Measurements from ENCODE around the gene RUNX2. TPM values are rescaled to one million over a fixed set of nuclear protein-coding genes. Genes with fewer than 3 reads are reported as not detected.

The RUNX2 gene
- total and polyA plus RNA-seq, 9 of the 15 experiments (the other 6 are each of a cell fraction or from before 2014, with no cell fraction given), result 0.29 to 1.00 (median 0.43) TPM

GRCh38 chr6:45685076-45685475 lies 356.9 kb downstream of the RUNX2 start:
- no peak overlapping the region for H3K4me3 ChIP-seq
- no peaks in the 10 kb centered on the region for H3K4me1 ChIP-seq (replicated peaks in 1 of 2; ENCODE audit: control insufficient read depth in 2 of 2, insufficient read depth in 2 of 2, low read length in 2 of 2)
- no peak overlapping the region for H3K4me2 ChIP-seq (ENCODE audit: insufficient read depth, low read length)
- no peak for DNase-seq (ENCODE audit: extremely low read depth in 1 of 4, low spot score in 3 of 4)
- TF ChIP-seq ZNF354B (CRISPR knock-in tag; IDR thresholded peaks at IDR 0.05) (no peak), NFYB (IDR thresholded peaks at IDR 0.05; ENCODE audit: extremely low read depth, insufficient read length) (no peak), FOXK1 (CRISPR knock-in tag; IDR thresholded peaks at IDR 0.05; ENCODE audit: borderline replicate concordance) (no peak), ATF1 (CRISPR knock-in tag; IDR thresholded peaks at IDR 0.05) (no peak), ATF1 (tag; IDR thresholded peaks at IDR 0.05) (no peak), RNF2 (IDR thresholded peaks at IDR 0.05) (no peak), SLC30A9 (CRISPR knock-in tag; IDR thresholded peaks at IDR 0.05) (no peak), MTA1 (IDR thresholded peaks at IDR 0.05; ENCODE audit: borderline replicate concordance) (no peak), NCOR1 (IDR thresholded peaks at IDR 0.05) (no peak), ZNF764 (CRISPR knock-in tag; IDR thresholded peaks at IDR 0.05; ENCODE audit: low read depth) (no peak), MBD1 (CRISPR knock-in tag; IDR thresholded peaks at IDR 0.05) (no peak), BRF1 (IDR thresholded peaks at IDR 0.05; ENCODE audit: borderline replicate concordance, extremely low read depth, insufficient read length) (no peak)
- TF ChIP-seq, protein P1, sequence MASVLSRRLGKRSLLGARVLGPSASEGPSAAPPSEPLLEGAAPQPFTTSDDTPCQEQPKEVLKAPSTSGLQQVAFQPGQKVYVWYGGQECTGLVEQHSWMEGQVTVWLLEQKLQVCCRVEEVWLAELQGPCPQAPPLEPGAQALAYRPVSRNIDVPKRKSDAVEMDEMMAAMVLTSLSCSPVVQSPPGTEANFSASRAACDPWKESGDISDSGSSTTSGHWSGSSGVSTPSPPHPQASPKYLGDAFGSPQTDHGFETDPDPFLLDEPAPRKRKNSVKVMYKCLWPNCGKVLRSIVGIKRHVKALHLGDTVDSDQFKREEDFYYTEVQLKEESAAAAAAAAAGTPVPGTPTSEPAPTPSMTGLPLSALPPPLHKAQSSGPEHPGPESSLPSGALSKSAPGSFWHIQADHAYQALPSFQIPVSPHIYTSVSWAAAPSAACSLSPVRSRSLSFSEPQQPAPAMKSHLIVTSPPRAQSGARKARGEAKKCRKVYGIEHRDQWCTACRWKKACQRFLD (CRISPR knock-in tag; IDR thresholded peaks at IDR 0.05), result no peak
- TF ChIP-seq, protein P2, sequence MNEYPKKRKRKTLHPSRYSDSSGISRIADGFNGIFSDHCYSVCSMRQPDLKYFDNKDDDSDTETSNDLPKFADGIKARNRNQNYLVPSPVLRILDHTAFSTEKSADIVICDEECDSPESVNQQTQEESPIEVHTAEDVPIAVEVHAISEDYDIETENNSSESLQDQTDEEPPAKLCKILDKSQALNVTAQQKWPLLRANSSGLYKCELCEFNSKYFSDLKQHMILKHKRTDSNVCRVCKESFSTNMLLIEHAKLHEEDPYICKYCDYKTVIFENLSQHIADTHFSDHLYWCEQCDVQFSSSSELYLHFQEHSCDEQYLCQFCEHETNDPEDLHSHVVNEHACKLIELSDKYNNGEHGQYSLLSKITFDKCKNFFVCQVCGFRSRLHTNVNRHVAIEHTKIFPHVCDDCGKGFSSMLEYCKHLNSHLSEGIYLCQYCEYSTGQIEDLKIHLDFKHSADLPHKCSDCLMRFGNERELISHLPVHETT (CRISPR knock-in tag; conservative IDR thresholded peaks at IDR 0.05 in 1 of 2, IDR thresholded peaks at IDR 0.05 in 1 of 2), result no peak
- intact Hi-C loops (cut with micrococcal nuclease) (no loop called here), in situ Hi-C loops (cut with MboI) (no loop called here)
- no peak overlapping the region for H3K9ac ChIP-seq (ENCODE audit: insufficient read depth in 1 of 2, low read depth in 2 of 2, low read length in 2 of 2)
- peaks cover 0 to 16% of the 10 kb centered on the region in 2 experiments; a peak in 1 of 5 replicates for H3K27me3 ChIP-seq (ENCODE audit: control insufficient read depth in 2 of 2, insufficient read depth in 2 of 2, low read length in 2 of 2)
- H2AFZ ChIP-seq (ENCODE audit: low read depth, low read length), result no peak overlapping the region
- no peak overlapping the region for H3K27ac ChIP-seq (ENCODE audit: extremely low read depth, low read depth, low read length)
- no peaks in the 10 kb centered on the region for H4K20me1 ChIP-seq (replicated peaks; ENCODE audit: control insufficient read depth, insufficient read depth, low read length)
- ATAC-seq, result no peak
- no peaks in the 10 kb centered on the region for H3K9me3 ChIP-seq (replicated peaks; ENCODE audit: control insufficient read depth, insufficient read depth, low read depth, low read length)
- BruUV-seq (replicated peaks), result no TSS peak
- ChIA-PET CTCF (ENCODE audit: low intra/inter-chr PET ratio) (no interaction called here), POLR2A (no interaction called here)
- H3K9me1 ChIP-seq (ENCODE audit: control insufficient read depth, insufficient read depth, low read length), result no peaks in the 10 kb centered on the region
- H3K79me2 ChIP-seq (ENCODE audit: control insufficient read depth, insufficient read depth, low read length), result no peaks in the 10 kb centered on the region
- H3K36me3 ChIP-seq (ENCODE audit: control insufficient read depth, insufficient read depth, low read length), result no peaks in the 10 kb centered on the region
- FAIRE-seq, result no peak

All from K562 (cell line).